Measurements from ENCODE around the gene NUDT13.
"Not testable (repeated sequence)": the region's sequence is repeated elsewhere in the genome, so short reads cannot be mapped to it uniquely, and the experiment has no call there.

Gene NUDT13

GRCh38 chr10:73099141-73099540, 11.1 kb upstream of the NUDT13 start:
- DNase-seq (ENCODE audit: low spot score), result no peak

- no peak for DNase-seq (ENCODE audit: low spot score)
Measured at GRCh38 chr10:73106301-73106700, 4.0 kb upstream of the NUDT13 start.

GRCh38 chr10:73109248-73109652, 1.0 kb upstream of the NUDT13 start:
- not testable (repeated sequence) for DNase-seq (ENCODE audit: low spot score)

GRCh38 chr10:73112032-73112431, 1.8 kb downstream of the NUDT13 start:
- DNase-seq (ENCODE audit: low spot score), result not testable (repeated sequence)

- no peak for DNase-seq (ENCODE audit: low spot score)
Measured at GRCh38 chr10:73113551-73113950, 3.3 kb downstream of the NUDT13 start.

GRCh38 chr10:73116017-73116416, 5.8 kb downstream of the NUDT13 start:
- DNase-seq (ENCODE audit: low spot score), result no peak

GRCh38 chr10:73117976-73118743, 7.9 kb downstream of the NUDT13 start:
- DNase-seq (ENCODE audit: low spot score), result no peak

GRCh38 chr10:73119457-73119856, 9.2 kb downstream of the NUDT13 start:
- DNase-seq (ENCODE audit: low spot score), result no peak

- no peak for DNase-seq (ENCODE audit: low spot score)
Measured at GRCh38 chr10:73119952-73120351, 9.7 kb downstream of the NUDT13 start.

GRCh38 chr10:73126343-73126742, 16.1 kb downstream of the NUDT13 start:
- no peak for DNase-seq (ENCODE audit: low spot score)

GRCh38 chr10:73131301-73131700, 21.0 kb downstream of the NUDT13 start:
- DNase-seq (ENCODE audit: low spot score), result no peak

GRCh38 chr10:73131913-73132686, 21.8 kb downstream of the NUDT13 start:
- DNase-seq (ENCODE audit: low spot score), result no peak

GRCh38 chr10:73134727-73135126, 24.5 kb downstream of the NUDT13 start:
- DNase-seq (ENCODE audit: low spot score), result no peak

- DNase-seq (ENCODE audit: low spot score), result no peak
Measured at GRCh38 chr10:73136627-73137026, 26.4 kb downstream of the NUDT13 start.

- no peak for DNase-seq (ENCODE audit: low spot score)
Measured at GRCh38 chr10:73139251-73139650, 29.0 kb downstream of the NUDT13 start.

- no peak for DNase-seq (ENCODE audit: low spot score)
Measured at GRCh38 chr10:73141603-73142002, 31.3 kb downstream of the NUDT13 start.

GRCh38 chr10:73150633-73151413, 40.6 kb downstream of the NUDT13 start:
- DNase-seq (ENCODE audit: low spot score), result not testable (repeated sequence)

GRCh38 chr10:73152009-73152408, 41.8 kb downstream of the NUDT13 start:
- DNase-seq (ENCODE audit: low spot score), result no peak

GRCh38 chr10:73156054-73156453, 45.8 kb downstream of the NUDT13 start:
- no peak for DNase-seq (ENCODE audit: low spot score)

GRCh38 chr10:73159038-73159648, 48.9 kb downstream of the NUDT13 start:
- DNase-seq (ENCODE audit: low spot score), result no peak

GRCh38 chr10:73161079-73161478, 50.8 kb downstream of the NUDT13 start:
- no peak for DNase-seq (ENCODE audit: low spot score)

GRCh38 chr10:73161662-73162061, 51.4 kb downstream of the NUDT13 start:
- no peak for DNase-seq (ENCODE audit: low spot score)

All from ecto neural progenitor cell (in vitro differentiated cells).